BJ (cell line): ENCODE measurements around the gene PTBP3. TPM values are rescaled to one million over a fixed set of nuclear protein-coding genes. Genes with fewer than 3 reads are reported as not detected.
A peak's percentile ranks its signal among the peaks of the same experiment; 100 is the strongest.

Experiments
- CTCF ChIA-PET: fragments of 350-600 bp; formaldehyde crosslinking; extraction: SDS; loops from one replicate; lab custom pipeline; 2021; ENCODE audit warnings: antibody characterized with exemption, inconsistent platforms; lab: Yijun Ruan, JAX
- POLR2A ChIA-PET: fragments of 300-600 bp; sonication (Branson Sonifier 250); formaldehyde crosslinking; extraction: SDS; loops from one replicate; lab custom pipeline; 2021; ENCODE audit warnings: antibody characterized with exemption; lab: Charles Lee
- DNase-seq: peaks from one replicate; pipeline ENCODE4 v3.0.0-alpha.2; 2011; ENCODE audit warnings: low read depth
- H3K27me3 ChIP-seq: 2 replicates; pipeline ENCODE4 v1.6.0; 2011; ENCODE audit warnings: low read length; ENCODE audit not compliant: control insufficient read depth, insufficient read depth
- H3K36me3 ChIP-seq: 2 replicates; pipeline ENCODE4 v1.5.1; 2011; ENCODE audit warnings: low read length; ENCODE audit not compliant: control insufficient read depth, insufficient read depth
- H3K4me3 ChIP-seq: 2 replicates; pipeline ENCODE4 v1.5.1; 2011; ENCODE audit warnings: low read depth, mild to moderate bottlenecking, control low read depth, low read length
- CTCF ChIP-seq: IDR thresholded peaks from 2 replicates; pipeline ENCODE4 v1.5.1; 2011; ENCODE audit warnings: low read depth, mild to moderate bottlenecking, control low read depth, inconsistent platforms, low read length, moderate library complexity; ENCODE audit not compliant: insufficient read depth
- polyA plus RNA-seq: library from polyadenylated mRNA; depleted of rRNA; stranded (reverse); fragments of >200 nt; gene quantifications from 2 replicates; pipeline ENCODE4 v1.2.3, GENCODE V29; 2011

The PTBP3 gene
- polyA plus RNA-seq, 1 experiment: 44.4 TPM

- TF ChIP-seq CTCF: no peak
- Histone ChIP-seq H3K4me3 (peak overlapping the region; percentile 96), H3K36me3 (no peaks in the 10 kb centered on the region), H3K27me3 (no peaks in the 10 kb centered on the region)
- CTCF ChIA-PET: no interaction called here
- no peak for DNase-seq
- POLR2A ChIA-PET: no interaction called here
Observed at GRCh38 chr9:112331674-112331952, 1.8 kb downstream of the PTBP3 start.

- no peak for TF ChIP-seq CTCF
- no peak overlapping the region for H3K4me3 ChIP-seq
- no peak for DNase-seq
- ChIA-PET CTCF (no interaction called here), POLR2A (no interaction called here)
- no peaks in the 10 kb centered on the region for H3K36me3 ChIP-seq
- no peaks in the 10 kb centered on the region for H3K27me3 ChIP-seq
Observed at GRCh38 chr9:112328545-112328944, 4.9 kb downstream of the PTBP3 start.

GRCh38 chr9:112327718-112328450, 5.5 kb downstream of the PTBP3 start:
- Histone ChIP-seq H3K27me3 (no peaks in the 10 kb centered on the region), H3K36me3 (no peaks in the 10 kb centered on the region), H3K4me3 (no peak overlapping the region)
- CTCF ChIA-PET: no interaction called here
- DNase-seq: no peak
- no peak for TF ChIP-seq CTCF
- POLR2A ChIA-PET: interaction anchor here (0.6 kb wide), 1 partner anchor 587 kb away, joined by 4 read pairs; no protein-coding TSS in a partner anchor

- DNase-seq: no peak
- no peaks in the 10 kb centered on the region for H3K27me3 ChIP-seq
- no peaks in the 10 kb centered on the region for H3K36me3 ChIP-seq
- H3K4me3 ChIP-seq: no peak overlapping the region
- ChIA-PET CTCF (interaction anchor here (0.6 kb wide), 1 partner anchor 18 kb away, joined by 3 read pairs; no protein-coding TSS in a partner anchor), POLR2A (no interaction called here)
- no peak for TF ChIP-seq CTCF
Observed at GRCh38 chr9:112326194-112326593, 7.2 kb downstream of the PTBP3 start.

GRCh38 chr9:112325600-112325999, 7.8 kb downstream of the PTBP3 start:
- Histone ChIP-seq H3K36me3 (no peaks in the 10 kb centered on the region), H3K4me3 (no peak overlapping the region), H3K27me3 (no peaks in the 10 kb centered on the region)
- POLR2A ChIA-PET: no interaction called here
- DNase-seq: no peak
- CTCF ChIA-PET: interaction anchor here (0.6 to 0.9 kb wide), 2 partner anchors 18 to 227 kb away, joined by 3 to 4 read pairs; no protein-coding TSS in a partner anchor
- TF ChIP-seq CTCF: no peak
